Measurements from ENCODE around the gene SPATA13.

SPATA13 gene

DNA sequence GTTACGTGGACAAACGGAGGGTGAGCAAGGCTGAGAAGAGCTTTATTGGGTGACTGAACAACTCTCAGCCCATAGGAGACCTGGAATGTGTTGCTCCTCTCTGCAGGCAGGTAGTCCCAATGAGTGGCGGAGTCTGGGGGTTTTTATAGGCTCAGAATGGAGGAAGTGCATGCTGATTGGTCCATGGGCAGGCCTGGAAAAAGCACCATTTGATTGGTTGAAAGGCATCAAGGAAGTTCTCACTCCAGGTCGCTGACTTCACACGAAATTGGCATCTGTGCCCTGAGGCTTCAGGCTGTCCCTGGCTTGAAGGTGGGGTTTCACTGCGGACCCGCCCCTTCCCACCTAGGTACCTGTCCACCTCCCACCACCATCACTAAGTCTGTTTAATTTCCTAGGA is 65.4 kb downstream of the SPATA13 start:
- DNase-seq, result no peak

DNA sequence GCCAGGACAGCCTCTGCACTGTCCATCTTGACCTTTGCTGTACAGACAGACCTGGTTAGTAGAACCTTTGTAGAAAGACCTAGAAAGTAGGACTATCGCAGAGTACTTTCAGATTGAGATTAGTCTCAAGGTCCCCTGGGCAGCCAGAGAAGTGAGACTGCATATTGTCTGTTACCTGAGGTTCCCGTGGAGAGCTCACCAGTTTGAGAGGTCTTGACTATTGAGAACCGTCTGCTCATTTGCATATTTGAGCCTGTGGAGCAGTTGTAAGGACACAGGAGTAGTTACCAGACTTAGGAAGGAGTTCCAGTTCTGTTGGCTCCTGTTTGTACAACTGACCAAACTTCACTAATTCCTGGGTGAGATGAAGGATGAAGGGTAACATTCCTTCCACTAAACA is 66.2 kb downstream of the SPATA13 start:
- DNase-seq, result no peak

DNA sequence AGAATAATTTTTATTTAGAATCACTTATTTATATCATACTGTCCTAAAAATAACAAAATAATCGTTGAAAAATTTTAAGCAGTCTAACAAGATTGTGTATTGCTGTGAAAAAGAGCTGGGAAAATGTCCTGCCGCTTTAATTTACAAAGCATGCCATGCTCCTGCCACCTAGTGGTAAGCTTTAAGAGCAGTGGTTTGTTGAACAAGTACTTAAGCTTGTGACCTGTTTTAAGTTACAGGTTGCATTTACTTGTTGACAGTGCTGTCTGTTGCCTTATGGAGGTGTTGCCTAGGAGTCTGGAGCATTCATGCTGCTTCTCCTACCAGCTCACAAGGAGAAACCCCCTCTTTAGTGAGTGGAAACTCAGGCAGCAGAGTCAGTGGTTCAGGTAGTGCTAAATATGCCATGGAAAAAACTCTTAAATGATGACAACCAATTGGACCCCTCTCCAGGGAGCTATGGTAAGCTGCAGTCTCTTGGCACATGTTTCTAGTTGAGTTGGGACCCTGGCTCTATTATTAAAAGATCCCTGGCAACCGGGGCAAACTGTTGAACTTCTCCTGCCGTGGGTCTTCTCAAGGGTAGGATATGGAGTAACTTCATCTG is 68.4 kb downstream of the SPATA13 start:
- DNase-seq, result peak; percentile 54

DNA sequence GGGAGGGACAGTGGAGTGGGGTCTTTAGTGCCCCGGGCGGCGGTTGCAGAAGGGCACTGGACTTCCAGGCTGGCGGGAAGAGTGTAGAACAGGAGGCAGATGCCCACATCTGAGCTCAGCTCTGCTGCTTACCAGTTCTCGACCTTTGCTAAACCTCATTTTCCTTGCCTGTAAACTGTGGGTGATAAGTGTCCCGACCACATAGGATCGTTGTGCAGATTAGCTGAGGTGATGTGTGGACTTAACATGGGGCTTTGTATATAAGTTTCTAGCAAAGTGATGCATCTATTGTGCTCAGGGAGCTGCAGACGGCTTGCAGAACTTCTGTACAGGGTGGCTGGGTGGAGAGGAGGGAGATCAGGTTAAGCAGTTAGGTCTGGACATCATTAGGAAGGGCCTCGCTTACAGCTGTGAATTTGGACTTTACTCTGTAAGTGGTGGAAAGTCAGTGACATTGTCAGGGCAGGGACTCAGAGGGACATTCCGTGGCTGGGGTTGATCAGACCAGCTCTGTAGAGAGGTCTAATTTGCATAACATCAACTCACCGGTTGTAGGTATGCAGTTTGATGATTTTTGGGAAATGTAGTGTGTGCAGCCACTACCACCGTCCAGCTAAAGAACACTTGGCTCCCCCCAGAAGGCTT is 70.0 kb downstream of the SPATA13 start:
- DNase-seq, result no peak

DNA sequence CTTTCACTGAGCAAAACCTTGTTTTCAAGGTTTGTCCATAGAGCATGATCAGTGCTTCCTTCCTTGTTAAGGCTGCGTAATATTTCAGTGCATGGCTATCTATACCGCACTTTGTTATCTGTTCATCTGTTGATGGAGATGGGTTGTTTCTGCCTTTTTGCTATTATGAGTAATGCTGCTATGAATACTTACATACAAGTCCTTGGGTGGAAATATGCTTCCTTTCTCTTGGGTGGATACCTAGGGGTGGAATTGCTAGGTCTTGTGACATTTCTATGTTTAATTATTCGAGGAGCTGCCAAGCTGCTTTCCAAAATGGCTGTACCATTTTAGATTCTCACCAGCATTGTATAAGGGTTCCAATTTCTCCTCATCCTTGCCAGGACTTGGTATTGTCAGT is 70.9 kb downstream of the SPATA13 start:
- DNase-seq, result no peak

DNA sequence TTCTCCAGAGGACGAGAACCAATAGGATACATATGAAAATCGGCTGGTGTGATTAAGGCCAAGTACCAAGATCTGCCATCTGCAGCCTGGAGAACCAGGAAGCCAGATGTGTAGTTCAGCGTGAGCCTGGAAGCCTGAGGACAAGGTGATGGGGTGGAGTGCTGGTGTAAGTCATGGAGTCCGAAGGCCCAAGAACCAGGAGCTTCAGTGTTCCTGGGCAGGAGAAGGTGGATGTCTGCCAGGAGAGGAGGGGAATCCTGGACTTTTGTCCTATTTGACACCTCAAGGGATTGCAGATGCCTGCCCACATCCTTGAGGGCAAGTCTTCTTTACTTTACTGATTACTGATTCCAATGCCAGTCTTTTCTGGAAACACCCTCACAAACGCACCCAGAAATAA is 71.5 kb downstream of the SPATA13 start:
- no peak for DNase-seq

DNA sequence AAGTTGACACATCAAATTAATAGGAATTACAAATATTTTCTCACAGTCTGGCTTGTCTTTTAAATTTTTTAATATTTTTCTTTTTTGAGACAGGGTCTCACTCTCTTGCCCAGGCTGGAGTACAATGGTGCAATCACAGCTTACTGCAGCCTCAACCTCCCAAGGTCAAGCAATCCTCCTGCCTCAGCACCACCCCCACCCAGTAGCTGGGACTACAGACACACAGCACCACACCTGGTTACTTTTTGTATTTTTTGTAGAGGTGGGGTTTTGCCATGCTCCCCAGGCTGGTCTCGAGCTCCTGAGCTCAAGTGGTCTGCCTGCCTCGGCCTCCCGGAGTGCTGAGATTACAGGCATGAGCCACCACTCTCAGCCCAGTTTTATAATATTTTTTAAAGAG is 72.0 kb downstream of the SPATA13 start:
- no peak for DNase-seq

DNA sequence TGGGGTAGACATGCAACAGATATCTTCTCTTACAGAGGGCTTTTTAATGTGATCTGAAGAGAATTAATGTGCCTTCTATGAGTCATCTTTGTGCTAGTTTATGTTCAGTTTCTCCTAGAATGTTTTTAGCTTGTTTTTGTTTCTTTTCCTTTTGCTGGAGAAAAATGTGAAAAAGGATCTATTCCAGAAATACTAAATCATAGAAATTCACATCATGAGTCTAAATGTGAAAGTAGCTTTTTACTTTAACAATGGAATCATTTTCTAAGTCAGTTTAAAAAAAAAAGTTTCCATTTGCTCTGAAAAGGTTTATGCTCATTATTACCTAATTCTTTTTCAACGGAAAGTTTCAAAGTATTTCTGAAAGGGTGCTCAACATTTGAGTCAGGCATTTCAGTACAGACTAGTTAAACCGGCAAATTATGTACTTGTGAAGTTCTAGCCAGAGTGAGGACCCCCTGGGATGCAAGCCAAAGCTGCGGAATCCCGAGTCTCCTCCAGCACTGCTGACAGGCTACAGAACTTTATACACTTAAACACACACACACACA is 72.9 kb downstream of the SPATA13 start:
- no peak for DNase-seq

DNA sequence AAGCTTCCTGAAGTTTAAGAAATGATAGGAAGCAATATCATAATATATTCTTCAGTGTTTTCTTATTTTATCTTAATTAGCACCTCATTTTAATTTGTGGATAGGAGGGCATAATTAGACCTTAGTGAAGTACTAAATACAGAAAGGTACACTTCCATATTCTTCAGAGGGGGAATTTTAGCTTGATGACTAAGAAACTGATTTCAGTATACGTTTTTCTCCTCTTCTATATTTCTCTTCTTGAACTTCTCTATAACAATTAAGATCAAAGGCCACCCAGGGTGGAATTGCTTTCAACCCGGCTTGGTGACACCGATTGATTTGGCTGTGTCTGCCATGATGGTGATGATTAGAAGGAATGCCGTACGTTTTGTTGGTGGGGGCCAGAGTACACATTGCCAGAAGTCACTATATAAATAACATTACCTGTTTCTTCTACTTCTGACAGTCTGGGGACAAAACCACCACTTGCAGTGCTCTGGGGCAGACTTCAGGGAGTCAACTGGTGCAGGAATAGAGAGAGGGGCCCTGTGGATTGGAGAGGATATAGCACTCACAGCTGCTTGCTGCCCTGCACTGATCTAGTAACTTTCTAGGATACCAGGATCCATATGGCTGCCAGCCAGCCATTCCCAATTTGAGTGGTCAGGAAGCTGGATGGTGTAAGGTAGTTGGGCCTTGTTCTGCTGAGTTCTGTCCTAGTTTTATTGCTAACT is 73.8 kb downstream of the SPATA13 start:
- no peak for DNase-seq

DNA sequence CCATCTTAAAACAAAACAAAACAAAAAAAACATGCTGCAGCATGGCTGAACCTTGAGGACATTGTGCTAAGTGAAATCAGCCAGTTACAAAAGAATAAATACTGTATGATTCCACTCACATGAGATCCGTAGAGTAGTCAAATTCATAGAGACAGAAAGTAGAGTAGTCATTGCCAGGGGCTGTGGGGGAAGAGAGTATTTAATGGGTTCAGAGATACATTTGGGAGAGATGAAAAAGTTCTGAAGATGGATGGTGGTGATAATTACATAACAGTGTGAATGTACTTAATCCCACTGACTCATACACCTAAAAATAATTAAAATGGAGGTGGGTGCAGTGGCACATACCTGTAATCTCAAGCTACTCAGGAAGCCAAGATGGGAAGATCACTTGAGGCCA is 76.8 kb downstream of the SPATA13 start:
- no peak for DNase-seq

DNA sequence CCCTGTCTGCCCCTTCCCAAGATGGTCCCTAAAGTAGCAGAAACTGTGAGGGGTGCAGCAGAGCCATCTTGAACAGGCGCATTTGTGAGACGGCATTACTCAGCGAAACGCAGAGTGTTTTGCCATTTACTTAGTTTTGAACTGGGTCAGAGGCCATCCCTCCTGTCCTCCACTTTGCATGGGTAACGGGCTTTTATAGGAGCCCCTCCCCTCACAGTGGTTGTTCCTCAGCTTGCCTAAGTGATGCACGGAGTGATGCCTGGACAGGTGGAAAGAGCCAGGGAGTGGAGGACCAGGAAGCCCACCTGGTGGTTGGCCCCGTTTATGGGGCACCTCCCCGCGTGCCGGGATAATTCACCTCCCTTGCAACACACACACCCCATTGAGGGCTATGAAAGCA is 80.8 kb downstream of the SPATA13 start:
- DNase-seq, result no peak

DNA sequence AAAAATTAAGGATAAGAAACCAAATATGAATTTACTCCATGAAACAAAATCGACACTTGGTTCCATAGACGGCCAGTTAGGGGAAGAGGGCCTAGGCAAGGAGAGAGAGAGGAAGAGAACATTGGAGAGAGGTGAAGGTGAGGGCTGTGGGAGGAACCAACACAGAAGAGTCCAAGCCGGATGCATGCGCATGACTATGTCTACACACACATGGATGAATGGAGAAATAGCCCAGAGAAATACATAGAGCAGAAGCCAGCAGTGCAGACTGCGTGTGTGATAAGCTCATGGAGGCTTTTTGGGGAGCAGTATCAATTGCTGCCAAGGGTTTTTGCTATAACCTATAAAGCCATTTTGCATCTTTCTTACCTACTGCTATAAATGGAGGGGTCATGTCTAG is 81.6 kb downstream of the SPATA13 start:
- DNase-seq, result no peak

DNA sequence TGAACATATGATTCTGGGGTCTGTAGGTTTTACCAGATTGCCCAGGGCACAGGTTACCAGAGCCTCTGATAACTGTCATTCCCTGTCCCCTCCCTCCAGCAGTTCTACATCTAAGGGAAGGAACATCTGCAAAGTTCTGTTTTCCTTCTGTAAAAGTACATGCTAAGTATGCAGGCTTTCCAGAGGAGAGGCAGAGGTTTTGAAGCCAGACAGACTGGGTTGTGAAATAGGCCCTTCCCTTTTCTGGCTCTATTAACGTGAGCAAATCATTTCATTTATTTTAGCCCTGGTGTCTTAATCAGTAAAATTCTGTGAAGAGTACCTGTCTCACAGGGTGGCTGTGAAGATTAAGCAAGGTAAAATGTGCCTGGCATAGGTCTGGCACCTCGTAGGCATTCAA is 82.8 kb downstream of the SPATA13 start:
- no peak for DNase-seq

DNA sequence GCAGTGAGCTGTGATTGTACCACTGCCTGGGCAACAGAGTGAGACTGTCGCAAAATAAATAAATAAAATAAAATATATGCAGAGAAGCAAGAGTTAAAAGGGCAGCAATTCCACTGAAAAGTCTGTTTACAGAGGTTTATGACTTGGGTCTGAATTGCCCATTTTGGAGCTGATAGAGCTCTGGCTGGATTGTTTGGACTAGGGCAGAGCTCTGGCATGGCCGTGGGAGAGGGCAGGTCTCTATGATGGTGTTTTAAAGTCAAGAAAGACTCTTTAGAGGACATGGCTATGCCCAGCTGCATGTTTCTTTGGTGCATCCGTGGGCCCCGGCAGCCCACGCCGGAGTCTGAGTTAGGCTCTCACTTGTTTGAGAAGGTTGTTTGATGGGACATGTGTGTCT is 84.3 kb downstream of the SPATA13 start:
- no peak for DNase-seq

DNA sequence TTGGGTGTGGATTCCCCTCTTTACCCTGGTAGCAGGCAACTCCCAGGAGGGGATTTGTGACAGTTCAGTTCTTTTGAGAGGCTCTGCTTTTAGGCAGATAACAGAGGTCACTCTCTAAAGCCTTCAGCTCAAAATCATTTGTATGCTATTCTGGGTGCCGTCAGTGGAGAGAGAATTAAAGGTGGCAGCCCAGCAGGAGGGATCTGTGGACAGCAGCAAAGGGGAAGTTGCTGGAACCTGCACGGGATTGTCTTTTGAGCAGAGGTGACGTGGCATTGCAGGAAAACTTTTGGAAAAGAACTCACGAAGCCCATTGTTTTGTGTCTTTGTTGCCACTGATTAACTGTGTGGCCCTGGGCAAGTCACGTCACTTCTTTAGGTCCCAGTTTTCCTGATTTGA is 86.5 kb downstream of the SPATA13 start:
- DNase-seq, result no peak

DNA sequence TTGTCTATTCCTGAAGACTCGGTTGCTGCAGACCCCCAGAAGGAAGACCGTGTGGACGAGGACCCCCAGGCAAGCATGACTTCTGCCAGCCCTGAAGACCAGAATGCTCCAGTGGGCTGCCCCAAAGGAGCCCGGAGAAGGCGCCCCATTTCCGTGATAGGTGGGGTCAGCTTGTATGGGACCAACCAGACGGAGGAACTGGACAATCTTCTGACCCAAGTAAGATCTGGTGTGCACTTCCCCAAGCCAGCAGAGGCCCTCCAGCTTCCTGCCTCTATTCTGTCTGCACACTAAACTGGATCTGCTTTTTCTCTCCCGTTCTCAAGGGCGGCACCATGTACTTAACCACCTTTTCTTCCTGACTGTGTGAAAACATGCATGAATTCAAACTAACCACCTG is 89.1 kb downstream of the SPATA13 start:
- DNase-seq, result no peak

DNA sequence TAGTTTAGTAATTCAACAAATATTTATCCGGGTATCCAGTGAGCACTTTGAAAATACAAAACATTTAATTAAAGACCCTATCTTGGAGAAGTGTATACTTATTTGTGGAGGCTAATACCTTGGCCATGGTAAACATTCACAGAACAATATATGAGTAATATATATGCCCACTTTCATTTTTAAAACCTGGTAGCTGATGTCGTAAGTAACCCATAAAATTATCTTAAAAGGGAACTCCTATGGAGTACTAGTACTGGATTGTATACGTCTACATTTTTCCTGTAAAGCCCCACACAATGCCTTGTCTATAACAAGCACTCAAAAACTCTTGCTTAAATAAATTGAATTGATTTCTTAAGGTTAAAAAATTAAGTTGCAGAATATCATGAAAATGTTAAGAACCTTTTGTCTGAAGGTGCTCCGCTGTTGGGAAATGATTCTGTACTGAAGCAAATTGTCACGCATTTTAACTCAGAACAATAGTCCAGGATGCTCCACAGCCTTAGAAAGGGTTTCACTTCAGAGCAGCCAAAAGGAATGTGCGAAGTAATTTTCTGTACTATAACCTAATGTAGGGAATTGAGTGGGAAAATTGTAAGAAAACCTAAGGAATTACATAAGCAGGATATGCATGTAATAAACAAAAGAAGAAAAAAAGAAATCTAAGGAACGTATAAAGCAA is 90.0 kb downstream of the SPATA13 start:
- no peak for DNase-seq

DNA sequence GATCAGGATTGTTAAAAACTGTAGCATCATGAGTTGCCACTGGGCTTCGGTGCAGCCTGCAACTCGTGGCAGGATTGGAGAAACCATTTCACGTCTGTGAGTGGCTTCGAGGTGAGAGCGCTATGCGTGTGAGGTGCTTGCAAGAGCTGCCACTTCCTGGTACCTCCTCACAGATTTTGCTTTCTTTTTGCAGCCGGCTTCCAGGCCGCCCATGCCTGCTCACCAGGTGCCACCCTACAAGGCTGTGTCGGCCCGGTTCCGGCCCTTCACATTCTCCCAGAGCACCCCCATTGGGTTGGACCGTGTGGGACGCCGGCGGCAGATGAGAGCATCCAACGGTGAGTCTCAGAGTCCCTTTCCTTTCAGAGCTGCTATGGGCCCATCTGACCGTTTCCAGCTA is 91.0 kb downstream of the SPATA13 start:
- no peak for DNase-seq

DNA sequence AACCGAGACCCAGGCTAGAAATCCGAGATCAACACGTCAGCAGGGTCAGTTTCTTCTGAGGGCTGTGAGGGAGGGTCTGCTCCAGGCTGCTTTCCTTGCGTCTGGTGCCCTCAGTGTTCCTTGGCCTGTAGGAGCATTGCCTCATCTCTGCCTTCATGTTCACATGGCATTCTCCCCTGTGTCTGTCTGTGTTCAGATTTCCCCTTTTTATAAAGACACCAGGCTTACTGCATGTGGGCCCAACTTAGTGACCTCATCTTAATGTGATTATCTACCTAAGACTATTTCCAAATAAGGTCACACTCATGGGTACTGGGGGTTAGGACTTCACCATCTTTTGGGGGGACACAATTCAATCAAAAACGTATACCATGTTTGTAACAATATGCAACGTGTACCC is 91.6 kb downstream of the SPATA13 start:
- DNase-seq, result no peak

DNA sequence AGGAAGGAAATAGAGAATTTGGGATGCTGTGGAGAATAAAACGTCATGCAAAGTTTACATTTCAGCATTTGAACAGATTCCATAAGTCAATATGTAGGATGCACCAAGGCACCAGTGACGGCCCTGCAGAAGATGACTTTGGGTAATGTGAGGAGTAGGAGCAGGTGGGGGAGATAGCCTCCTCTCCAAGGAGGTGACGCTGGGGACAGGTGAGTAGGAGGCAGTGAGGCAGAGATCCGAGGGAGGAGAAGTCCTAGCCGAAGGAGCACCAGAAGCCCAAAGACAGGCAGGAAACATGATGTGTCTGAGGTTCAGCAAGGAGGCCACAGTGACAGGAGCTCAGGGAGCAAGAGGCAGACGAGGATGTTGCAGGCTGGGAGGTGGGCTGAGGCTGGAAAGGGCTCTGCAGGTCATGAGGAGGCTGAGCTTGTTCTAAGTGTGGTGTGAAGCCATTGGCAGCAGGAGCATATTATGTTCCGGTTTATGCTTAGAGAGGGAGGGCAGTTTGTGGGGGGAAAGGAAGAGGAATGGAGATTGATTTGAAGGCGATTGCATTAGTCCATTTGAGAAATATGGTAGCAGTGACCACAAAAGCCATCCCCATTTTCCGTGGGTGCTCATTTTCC is 93.1 kb downstream of the SPATA13 start:
- no peak for DNase-seq

DNA sequence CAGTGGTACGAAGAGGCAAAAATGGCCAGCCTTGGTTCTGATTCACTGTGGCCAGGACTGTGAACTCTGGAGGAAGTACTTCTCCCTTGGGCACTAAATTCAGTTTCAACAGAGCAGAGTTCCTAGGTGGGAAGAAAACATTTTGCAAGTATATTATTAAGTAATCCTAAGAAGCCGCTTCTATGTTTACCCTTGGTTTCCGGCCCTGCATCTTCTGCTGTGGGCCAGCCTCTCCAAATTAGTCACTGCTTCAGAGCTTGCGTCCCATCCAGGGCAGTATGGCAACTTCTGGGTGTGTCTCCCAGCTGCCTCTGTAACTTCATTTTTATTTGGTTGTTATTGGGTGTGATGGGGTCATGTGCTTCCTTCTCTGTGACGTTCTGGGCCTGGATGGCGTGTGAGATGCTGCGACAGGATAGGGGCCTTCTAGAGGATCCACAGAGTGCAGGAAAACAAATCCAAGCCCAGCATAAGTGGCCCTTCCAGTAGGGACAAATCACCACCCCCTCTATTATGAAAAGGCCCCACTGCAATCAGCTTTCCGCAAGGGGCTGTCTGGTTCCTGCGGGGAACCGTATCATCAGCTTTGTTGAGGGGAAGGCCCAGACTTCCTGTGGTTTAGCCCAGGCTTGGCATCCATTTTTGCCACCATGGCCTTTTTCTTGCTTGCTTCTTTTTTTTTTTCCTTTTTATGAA is 93.8 kb downstream of the SPATA13 start:
- no peak for DNase-seq

DNA sequence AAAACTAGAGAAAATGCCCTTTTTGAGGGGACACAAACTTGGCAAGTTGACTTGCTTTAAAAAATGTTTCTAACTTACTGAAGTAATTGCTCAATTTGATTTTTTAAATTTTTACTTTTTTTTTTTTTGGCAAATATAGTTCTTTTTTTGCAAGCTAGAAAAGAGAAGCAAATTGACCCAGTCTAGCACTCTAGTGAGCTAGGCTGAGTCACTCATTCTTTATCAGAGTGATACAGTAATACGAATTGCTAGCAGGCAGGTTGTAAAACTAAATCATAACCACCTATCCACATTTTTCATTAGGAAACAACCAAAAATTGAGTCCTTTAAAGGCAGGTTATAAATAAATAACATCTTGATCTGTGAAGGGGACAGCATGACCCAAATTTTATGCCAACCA is 97.0 kb downstream of the SPATA13 start:
- DNase-seq, result no peak

DNA sequence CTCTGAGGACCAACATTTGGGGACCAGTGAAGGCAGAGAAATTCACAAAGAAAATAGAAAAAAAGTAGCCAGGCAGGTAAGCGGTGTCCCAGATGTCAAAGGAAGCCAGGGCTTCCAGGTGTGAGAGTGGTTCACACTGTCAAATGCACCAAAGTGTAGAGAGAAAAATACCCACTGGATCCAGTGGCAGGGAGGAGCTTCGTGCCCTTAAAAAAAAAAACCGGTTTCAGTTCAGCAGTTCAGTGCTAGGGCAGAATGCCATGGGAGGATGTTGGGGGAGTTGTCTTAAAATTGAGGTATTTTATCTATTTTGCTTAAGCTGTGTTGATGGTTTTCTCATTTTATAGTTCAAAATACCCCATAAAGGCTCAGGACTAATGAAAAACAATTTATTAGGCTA is 101.0 kb downstream of the SPATA13 start:
- no peak for DNase-seq

Measured in NCI-H1092 treated with DMSO at 0.1 percent for 48 hours (cell line).